K562 (cell line): ENCODE data around the gene CSNK1D. TPM values are rescaled to one million over a fixed set of nuclear protein-coding genes. Genes with fewer than 3 reads are reported as not detected.

Experiments used
- CBX2 ChIP-seq: fragments of 200-600 bp; sonication (generic); IDR thresholded peaks from one replicate; pipeline ENCODE4 v1.6.1; 2012; ENCODE audit warnings: mild to moderate bottlenecking, low read length, inconsistent platforms; ENCODE audit not compliant: insufficient read depth, poor library complexity, severe bottlenecking
- CEBPG ChIP-seq, 3 experiments: fragments of 200-800 bp in 1 of 3; sonication (Bioruptor generic) in 1 of 3; sonication (generic) in 1 of 3; formaldehyde crosslinking in 1 of 3; IDR thresholded peaks in 2 of 3; conservative IDR thresholded peaks in 1 of 3; 2 replicates each; pipeline versions ENCODE4 v1.6.1 to v1.8.0; 2016 to 2022; ENCODE audit warnings: missing compliant biosample characterization in 2 of 3, missing genetic modification characterization in 2 of 3, mild to moderate bottlenecking in 1 of 3, missing genetic modification reagents in 1 of 3
- COPS2 ChIP-seq: fragments of 450-650 bp; conservative IDR thresholded peaks from 2 replicates; pipeline ENCODE4 v1.6.1; 2016; ENCODE audit warnings: mild to moderate bottlenecking, moderate library complexity
- EGR1 ChIP-seq: fragments of 450-650 bp; conservative IDR thresholded peaks from 2 replicates; pipeline ENCODE4 v1.6.1; 2017; ENCODE audit warnings: mild to moderate bottlenecking
- FOXA3 ChIP-seq, 2 experiments: fragments of 450-650 bp in 1 of 2; sonication (generic) in 1 of 2; formaldehyde crosslinking; IDR thresholded peaks in 1 of 2; conservative IDR thresholded peaks in 1 of 2; 2 replicates each; pipeline versions ENCODE4 v1.4.0 to v1.8.0; 2020 to 2022; ENCODE audit warnings: mild to moderate bottlenecking in 2 of 2, missing genetic modification reagents in 1 of 2
- L3MBTL2 ChIP-seq: fragments of 450-650 bp; IDR thresholded peaks from 2 replicates; pipeline ENCODE4 v1.6.1; 2016; ENCODE audit warnings: mild to moderate bottlenecking, moderate library complexity
- MGA ChIP-seq: fragments of 450-650 bp; IDR thresholded peaks from 2 replicates; pipeline ENCODE4 v1.6.1; 2016; ENCODE audit warnings: mild to moderate bottlenecking, moderate library complexity
- PHF20 ChIP-seq: fragments of 450-650 bp; IDR thresholded peaks from 2 replicates; pipeline ENCODE4 v1.6.1; 2018; ENCODE audit not compliant: partially characterized antibody
- POLR2A ChIP-seq: fragments of 450-650 bp; conservative IDR thresholded peaks from 2 replicates; pipeline ENCODE4 v1.6.1; 2016
- SAFB ChIP-seq: fragments of 200-400 bp; formaldehyde crosslinking; IDR thresholded peaks from 2 replicates; pipeline ENCODE4 v1.6.1; 2017; ENCODE audit warnings: low read depth, low read length, borderline replicate concordance
- ZBTB17 ChIP-seq: fragments of 450-650 bp; formaldehyde crosslinking; IDR thresholded peaks from 2 replicates; pipeline ENCODE4 v1.4.0; 2020; ENCODE audit warnings: mild to moderate bottlenecking
- ZBTB2 ChIP-seq: fragments of 450-650 bp; IDR thresholded peaks from 2 replicates; pipeline ENCODE4 v1.6.1; 2016; ENCODE audit warnings: antibody characterized with exemption
- polyA plus RNA-seq, 8 experiments: library from polyadenylated mRNA; depleted of rRNA in 4 of 8; stranded (reverse) in 5 of 8; unstranded in 3 of 8; fragments of >200 nt; fragmentation: Nextera tagmentation in 2 of 8; fragmentation: Illumina TruSeq in 1 of 8; extraction: Ambion mirVana in 2 of 8; extraction: Trizol in 1 of 8; gene quantifications; 2 replicates each; pipeline versions ENCODE4 v1.2.1 to v1.2.3, GENCODE V29; 2011 to 2014; ENCODE audit warnings: inconsistent platforms in 1 of 8, missing spikeins in 1 of 8
- total RNA-seq, 7 experiments: library from RNA; depleted of rRNA in 6 of 7; stranded (reverse); fragments of >200 nt in 6 of 7; fragmentation: Illumina TruSeq in 2 of 7; extraction: Trizol in 2 of 7; gene quantifications; 2 replicates each; pipeline versions ENCODE4 v1.2.1 to v1.2.3, GENCODE V29; 2011 to 2021; ENCODE audit warnings: low replicate concordance in 1 of 7

Gene CSNK1D
- total and polyA plus RNA-seq, 9 of the 15 experiments (the other 6 are each of a cell fraction or from before 2014, with no cell fraction given) = 6.5 to 133 (median 41.3) TPM

GRCh38 chr17:82231562-82232321 is 41.8 kb downstream of the CSNK1D start (continued):
- TF ChIP-seq ZBTB17 (peak; percentile 35; the same call in 1 of the 2 replicates), POLR2A (0 out of 2 replicates have a peak, but pooled peaks have one; percentile 38), ZBTB2 (peak; percentile 61; the same call in 1 of the 2 replicates), FOXA3 (CRISPR knock-in tag; conservative IDR thresholded peaks at IDR 0.05 in 1 of 2, IDR thresholded peaks at IDR 0.05 in 1 of 2) (peak; percentile 89 to 96), SAFB (0 out of 2 replicates have a peak, but pooled peaks have one; percentile 3), CBX2 (no peak), EGR1 (peak; percentile 88), PHF20 (peak; percentile 14), COPS2 (no peak), L3MBTL2 (peak; percentile 32; the same call in 1 of the 2 replicates), CEBPG (CRISPR knock-in tag; IDR thresholded peaks at IDR 0.05) (peak; percentile 62; the same call in 1 of the 2 replicates), CEBPG (tag; conservative IDR thresholded peaks at IDR 0.05 in 1 of 2, IDR thresholded peaks at IDR 0.05 in 1 of 2) (peak; percentile 40 to 64; a peak in 2 of 4 replicates), MGA (peak; percentile 64; the same call in 1 of the 2 replicates)
